Sigmoid colon (tissue), 4 donors: Measurements from ENCODE around the gene AGL.

Experiments used
- CTCF ChIP-seq, 4 experiments: fragments of 450-650 bp in 3 of 4; fragments of 200-600 bp in 1 of 4; IDR thresholded peaks; one replicate each; pipeline ENCODE4 v1.5.1; 2016 to 2019; ENCODE audit warnings: antibody characterized with exemption in 4 of 4, mild to moderate bottlenecking in 3 of 4, moderate library complexity in 2 of 4
- EP300 ChIP-seq, 4 donors: sonication (generic); formaldehyde crosslinking; IDR thresholded peaks; one replicate each; pipeline ENCODE4 v1.6.1; 2017; ENCODE audit warnings: antibody characterized with exemption in 4 of 4
- POLR2A ChIP-seq, 2 donors: fragments of 450-650 bp; IDR thresholded peaks; one replicate each; pipeline ENCODE4 v1.6.1; 2016; ENCODE audit warnings: antibody characterized with exemption in 2 of 2, mild to moderate bottlenecking in 2 of 2, moderate library complexity in 2 of 2

DNA sequence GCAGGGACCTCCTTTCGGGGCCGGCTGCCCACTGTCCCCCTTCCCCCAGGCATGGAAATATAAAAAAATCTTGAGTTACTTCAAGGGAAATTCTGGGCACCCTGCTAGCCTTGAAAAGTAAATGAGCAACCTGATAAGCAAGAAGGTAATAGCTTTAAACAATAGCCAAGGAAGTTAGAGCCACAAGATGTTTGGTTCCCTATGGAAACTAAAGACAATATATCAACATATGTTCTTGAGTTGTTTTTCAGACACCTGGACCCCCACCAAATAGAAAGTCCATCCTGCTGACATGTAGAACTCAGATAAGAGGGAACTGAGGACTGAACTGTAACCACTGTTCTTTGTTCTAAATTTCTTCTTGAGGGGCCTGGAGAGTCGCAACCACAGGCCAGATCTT lies 100.3 kb downstream of the AGL start:
- TF ChIP-seq POLR2A (IDR thresholded peaks at IDR 0.05) (no peak), CTCF (IDR thresholded peaks at IDR 0.05) (no peak), EP300 (IDR thresholded peaks at IDR 0.05) (no peak)
